ENCODE results near the gene IL1RL1.

The IL1RL1 gene

GRCh38 chr2:102397209-102397608, 85.8 kb downstream of the IL1RL1 start:
- no peak for TF ChIP-seq POLR2AphosphoS5 (IDR thresholded peaks at IDR 0.05; ENCODE audit: borderline replicate concordance, low read depth, low read length)
- TF ChIP-seq FOXP2 (optimal IDR thresholded peaks at IDR 0.05; ENCODE audit: control extremely low read depth, extremely low read length, insufficient read depth), result no peak
- no peak for TF ChIP-seq EZH2 (IDR thresholded peaks at IDR 0.05)
- H3K36me3 ChIP-seq (ENCODE audit: insufficient read depth, low read length), result no peaks in the 10 kb centered on the region
- H3K27ac ChIP-seq, result no peak overlapping the region
- no peak overlapping the region for H3K4me3 ChIP-seq
- H3K9me3 ChIP-seq (ENCODE audit: low read depth, low read length), result no peaks in the 10 kb centered on the region
- DNase-seq (ENCODE audit: low read depth, low spot score), result no peak
- H3K9ac ChIP-seq (ENCODE audit: insufficient read length), result no peak overlapping the region

- Histone ChIP-seq H3K9ac (ENCODE audit: insufficient read length) (no peak overlapping the region), H3K4me3 (no peak overlapping the region), H3K9me3 (ENCODE audit: low read depth, low read length) (no peaks in the 10 kb centered on the region), H3K27ac (no peak overlapping the region), H3K36me3 (ENCODE audit: insufficient read depth, low read length) (no peaks in the 10 kb centered on the region)
- TF ChIP-seq FOXP2 (optimal IDR thresholded peaks at IDR 0.05; ENCODE audit: control extremely low read depth, extremely low read length, insufficient read depth) (no peak), POLR2AphosphoS5 (IDR thresholded peaks at IDR 0.05; ENCODE audit: borderline replicate concordance, low read depth, low read length) (no peak), EZH2 (IDR thresholded peaks at IDR 0.05) (no peak)
- no peak for DNase-seq (ENCODE audit: low read depth, low spot score)
These were observed 88.3 kb downstream of the IL1RL1 start for GRCh38 chr2:102399499-102400141.

GRCh38 chr2:102401456-102401855, 90.1 kb downstream of the IL1RL1 start:
- H3K4me3 ChIP-seq, result no peak overlapping the region
- DNase-seq (ENCODE audit: low read depth, low spot score), result no peak
- no peak overlapping the region for H3K9ac ChIP-seq (ENCODE audit: insufficient read length)
- no peaks in the 10 kb centered on the region for H3K9me3 ChIP-seq (ENCODE audit: low read depth, low read length)
- H3K27ac ChIP-seq, result no peak overlapping the region
- no peaks in the 10 kb centered on the region for H3K36me3 ChIP-seq (ENCODE audit: insufficient read depth, low read length)
- TF ChIP-seq EZH2 (IDR thresholded peaks at IDR 0.05), result no peak
- no peak for TF ChIP-seq FOXP2 (optimal IDR thresholded peaks at IDR 0.05; ENCODE audit: control extremely low read depth, extremely low read length, insufficient read depth)
- no peak for TF ChIP-seq POLR2AphosphoS5 (IDR thresholded peaks at IDR 0.05; ENCODE audit: borderline replicate concordance, low read depth, low read length)
